Central memory CD8-positive, alpha-beta T cell (primary cell): ENCODE data around the gene PRKD1.
"Not testable (repeated sequence)": the region's sequence is repeated elsewhere in the genome, so short reads cannot be mapped to it uniquely, and the experiment has no call there.

Experiments used
- ATAC-seq: fragments of 150-1000 bp; cut with Tn5 transposase; replicated peaks from 2 replicates; pipeline ENCODE4 v1.10.0; 2022; ENCODE audit warnings: mild to moderate bottlenecking, moderate FRiP score, moderate number of reproducible peaks; ENCODE audit not compliant: poor library complexity, severe bottlenecking; ENCODE audit errors: extremely low read depth
- DNase-seq, 2 donors: peaks; one replicate each; pipeline ENCODE4 v3.0.0; 2021; ENCODE audit warnings: low spot score in 2 of 2
- H3K27ac Mint-ChIP-seq: one replicate; pipeline ENCODE4 v1.8.0; 2022; ENCODE audit warnings: low read depth, mild to moderate bottlenecking, moderate library complexity, mixed read lengths
- H3K27me3 Mint-ChIP-seq: one replicate; pipeline ENCODE4 v1.8.0; 2022; ENCODE audit warnings: mixed read lengths
- H3K36me3 Mint-ChIP-seq: one replicate; pipeline ENCODE4 v1.8.0; 2022; ENCODE audit warnings: mild to moderate bottlenecking, moderate library complexity, mixed read lengths; ENCODE audit not compliant: insufficient read depth
- H3K4me1 Mint-ChIP-seq: one replicate; pipeline ENCODE4 v1.8.0; 2022; ENCODE audit warnings: mixed read lengths
- H3K4me3 Mint-ChIP-seq: one replicate; pipeline ENCODE4 v1.8.0; 2022; ENCODE audit warnings: mild to moderate bottlenecking, moderate library complexity, mixed read lengths
- H3K9me3 Mint-ChIP-seq: one replicate; pipeline ENCODE4 v1.8.0; 2022; ENCODE audit warnings: mixed read lengths

PRKD1 gene

GRCh38 chr14:29846339-29847055, 81.2 kb downstream of the PRKD1 start:
- ATAC-seq, result no peak
- no peaks in the 10 kb centered on the region for H3K4me1 Mint-ChIP-seq
- no peak overlapping the region for H3K27ac Mint-ChIP-seq
- no peak overlapping the region for H3K4me3 Mint-ChIP-seq
- peaks cover 24% of the 10 kb centered on the region for H3K9me3 Mint-ChIP-seq
- peaks cover 2% of the 10 kb centered on the region for H3K36me3 Mint-ChIP-seq
- DNase-seq, result no peak
- H3K27me3 Mint-ChIP-seq, result no peaks in the 10 kb centered on the region

GRCh38 chr14:29843981-29844380, 83.7 kb downstream of the PRKD1 start:
- H3K36me3 Mint-ChIP-seq, result no peaks in the 10 kb centered on the region

GRCh38 chr14:29842228-29842627, 85.4 kb downstream of the PRKD1 start:
- H3K36me3 Mint-ChIP-seq, result no peaks in the 10 kb centered on the region
- ATAC-seq (no peak), DNase-seq (no peak)
- no peak overlapping the region for H3K4me3 Mint-ChIP-seq
- peaks cover 36% of the 10 kb centered on the region for H3K9me3 Mint-ChIP-seq
- no peak overlapping the region for H3K27ac Mint-ChIP-seq
- no peaks in the 10 kb centered on the region for H3K27me3 Mint-ChIP-seq
- no peaks in the 10 kb centered on the region for H3K4me1 Mint-ChIP-seq

More at GRCh38 chr14:29843981-29844380, 83.7 kb downstream of the PRKD1 start:
- Mint-ChIP-seq H3K27me3 (no peaks in the 10 kb centered on the region), H3K4me3 (no peak overlapping the region), H3K4me1 (no peaks in the 10 kb centered on the region), H3K9me3 (peaks cover 36% of the 10 kb centered on the region), H3K27ac (no peak overlapping the region)
- ATAC-seq, result no peak
- no peak for DNase-seq

GRCh38 chr14:29840369-29840892, 87.2 kb downstream of the PRKD1 start:
- not testable (repeated sequence) for H3K36me3 Mint-ChIP-seq, H3K4me1 Mint-ChIP-seq, ATAC-seq, H3K4me3 Mint-ChIP-seq, H3K27ac Mint-ChIP-seq, DNase-seq, H3K27me3 Mint-ChIP-seq
- peaks cover 40% of the 10 kb centered on the region for H3K9me3 Mint-ChIP-seq

- not testable (repeated sequence) for DNase-seq, H3K27me3 Mint-ChIP-seq, H3K4me1 Mint-ChIP-seq, H3K36me3 Mint-ChIP-seq, ATAC-seq, H3K27ac Mint-ChIP-seq, H3K4me3 Mint-ChIP-seq
- peaks cover 40% of the 10 kb centered on the region for H3K9me3 Mint-ChIP-seq
Observed at GRCh38 chr14:29839691-29840090, 88.0 kb downstream of the PRKD1 start.

GRCh38 chr14:29838752-29839151, 88.9 kb downstream of the PRKD1 start:
- Mint-ChIP-seq H3K36me3 (no peaks in the 10 kb centered on the region), H3K27ac (no peak overlapping the region), H3K9me3 (peaks cover 37% of the 10 kb centered on the region), H3K27me3 (no peaks in the 10 kb centered on the region), H3K4me1 (no peaks in the 10 kb centered on the region), H3K4me3 (no peak overlapping the region)
- no peak for DNase-seq
- ATAC-seq, result no peak

GRCh38 chr14:29836395-29836794, 91.3 kb downstream of the PRKD1 start:
- H3K27ac Mint-ChIP-seq, result no peak overlapping the region
- H3K27me3 Mint-ChIP-seq, result no peaks in the 10 kb centered on the region
- H3K4me3 Mint-ChIP-seq, result no peak overlapping the region
- ATAC-seq (no peak), DNase-seq (no peak)
- peaks cover 35% of the 10 kb centered on the region for H3K9me3 Mint-ChIP-seq
- no peaks in the 10 kb centered on the region for H3K4me1 Mint-ChIP-seq
- no peaks in the 10 kb centered on the region for H3K36me3 Mint-ChIP-seq

GRCh38 chr14:29832042-29832441, 95.6 kb downstream of the PRKD1 start:
- Mint-ChIP-seq H3K27me3 (no peaks in the 10 kb centered on the region), H3K9me3 (peaks cover 23% of the 10 kb centered on the region), H3K4me1 (no peaks in the 10 kb centered on the region), H3K36me3 (no peaks in the 10 kb centered on the region), H3K4me3 (no peak overlapping the region), H3K27ac (no peak overlapping the region)
- ATAC-seq (no peak), DNase-seq (no peak)

- Mint-ChIP-seq H3K36me3 (no peaks in the 10 kb centered on the region), H3K4me1 (no peaks in the 10 kb centered on the region), H3K27ac (no peak overlapping the region), H3K27me3 (no peaks in the 10 kb centered on the region), H3K9me3 (peaks cover 13% of the 10 kb centered on the region), H3K4me3 (no peak overlapping the region)
- ATAC-seq, result no peak
- DNase-seq, result no peak
Observed at GRCh38 chr14:29829851-29830250, 97.8 kb downstream of the PRKD1 start.

- no peaks in the 10 kb centered on the region for H3K4me1 Mint-ChIP-seq
- no peaks in the 10 kb centered on the region for H3K27me3 Mint-ChIP-seq
- H3K9me3 Mint-ChIP-seq, result peaks cover 10% of the 10 kb centered on the region
- no peak overlapping the region for H3K4me3 Mint-ChIP-seq
- ATAC-seq (no peak), DNase-seq (no peak)
- no peak overlapping the region for H3K27ac Mint-ChIP-seq
- no peaks in the 10 kb centered on the region for H3K36me3 Mint-ChIP-seq
Observed at GRCh38 chr14:29823816-29824215, 103.8 kb downstream of the PRKD1 start.

GRCh38 chr14:29822430-29822709, 105.3 kb downstream of the PRKD1 start:
- ATAC-seq (no peak), DNase-seq (no peak)
- no peaks in the 10 kb centered on the region for H3K4me1 Mint-ChIP-seq
- no peaks in the 10 kb centered on the region for H3K36me3 Mint-ChIP-seq
- H3K27ac Mint-ChIP-seq, result no peak overlapping the region
- peaks cover 6% of the 10 kb centered on the region for H3K9me3 Mint-ChIP-seq
- no peaks in the 10 kb centered on the region for H3K27me3 Mint-ChIP-seq
- no peak overlapping the region for H3K4me3 Mint-ChIP-seq

- Mint-ChIP-seq H3K36me3 (no peaks in the 10 kb centered on the region), H3K27ac (no peak overlapping the region), H3K4me3 (no peak overlapping the region), H3K4me1 (no peaks in the 10 kb centered on the region), H3K27me3 (no peaks in the 10 kb centered on the region), H3K9me3 (peaks cover 6% of the 10 kb centered on the region)
- DNase-seq, result no peak
- ATAC-seq, result no peak
Observed at GRCh38 chr14:29821661-29822429, 105.8 kb downstream of the PRKD1 start.

GRCh38 chr14:29821242-29821641, 106.4 kb downstream of the PRKD1 start:
- ATAC-seq (no peak), DNase-seq (no peak)
- Mint-ChIP-seq H3K4me1 (no peaks in the 10 kb centered on the region), H3K9me3 (peaks cover 6% of the 10 kb centered on the region), H3K27me3 (no peaks in the 10 kb centered on the region), H3K4me3 (no peak overlapping the region), H3K27ac (no peak overlapping the region), H3K36me3 (no peaks in the 10 kb centered on the region)
